22Rv1 (cell line): ENCODE measurements around the gene DTNB.

Experiments
- ZFX ChIP-seq: fragments of 450-650 bp; IDR thresholded peaks from 2 replicates; pipeline ENCODE4 v1.6.1; 2017; ENCODE audit warnings: antibody characterized with exemption, borderline replicate concordance
- TF ChIP-seq, protein P1 (sequence below): fragments of 450-650 bp; IDR thresholded peaks from 2 replicates; pipeline ENCODE4 v1.5.1; 2017; ENCODE audit warnings: mild to moderate bottlenecking

DNA sequence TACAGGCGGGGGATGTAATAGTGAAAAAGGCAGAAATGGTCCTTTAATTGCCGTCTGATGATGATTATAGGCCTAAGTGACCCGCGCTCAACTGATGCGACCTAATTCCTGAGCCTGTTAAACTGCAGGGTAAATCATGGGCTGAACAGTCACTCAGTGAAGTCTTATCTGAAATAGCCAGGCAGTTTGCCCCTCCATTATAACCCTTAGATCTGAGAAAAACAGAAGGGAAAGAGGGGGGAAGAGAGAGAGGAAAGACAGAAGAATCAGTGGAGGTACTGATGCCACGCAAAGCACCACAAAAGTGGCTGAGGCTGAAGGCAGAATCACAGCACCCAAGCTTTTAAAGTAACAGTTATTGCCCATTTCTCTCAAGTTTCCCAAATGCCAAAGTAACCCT lies 258.6 kb downstream of the DTNB start:
- TF ChIP-seq, protein P1, sequence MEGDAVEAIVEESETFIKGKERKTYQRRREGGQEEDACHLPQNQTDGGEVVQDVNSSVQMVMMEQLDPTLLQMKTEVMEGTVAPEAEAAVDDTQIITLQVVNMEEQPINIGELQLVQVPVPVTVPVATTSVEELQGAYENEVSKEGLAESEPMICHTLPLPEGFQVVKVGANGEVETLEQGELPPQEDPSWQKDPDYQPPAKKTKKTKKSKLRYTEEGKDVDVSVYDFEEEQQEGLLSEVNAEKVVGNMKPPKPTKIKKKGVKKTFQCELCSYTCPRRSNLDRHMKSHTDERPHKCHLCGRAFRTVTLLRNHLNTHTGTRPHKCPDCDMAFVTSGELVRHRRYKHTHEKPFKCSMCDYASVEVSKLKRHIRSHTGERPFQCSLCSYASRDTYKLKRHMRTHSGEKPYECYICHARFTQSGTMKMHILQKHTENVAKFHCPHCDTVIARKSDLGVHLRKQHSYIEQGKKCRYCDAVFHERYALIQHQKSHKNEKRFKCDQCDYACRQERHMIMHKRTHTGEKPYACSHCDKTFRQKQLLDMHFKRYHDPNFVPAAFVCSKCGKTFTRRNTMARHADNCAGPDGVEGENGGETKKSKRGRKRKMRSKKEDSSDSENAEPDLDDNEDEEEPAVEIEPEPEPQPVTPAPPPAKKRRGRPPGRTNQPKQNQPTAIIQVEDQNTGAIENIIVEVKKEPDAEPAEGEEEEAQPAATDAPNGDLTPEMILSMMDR, result no peak
- TF ChIP-seq ZFX, result no peak
